Activated CD4-positive, alpha-beta T cell treated with anti-CD3 and anti-CD28 coated beads for 4 hours (primary cell): ENCODE data around the gene GNB1L.

Experiments used
- DNase-seq, 2 donors: peaks; one replicate each; pipeline ENCODE4 v3.0.0-alpha.2; 2020

Gene GNB1L

GRCh38 chr22:19854778-19855503 lies at the start of gene GNB1L, which contains the start of gene RTL10:
Gene GNB1L (minus strand): TSS chr22:19854874. CDS start chr22:19821355, 33,519 bp downstream.
Gene RTL10 (minus strand): TSS chr22:19854874. CDS start chr22:19852261, 2,613 bp downstream.
- DNase-seq, result peak; percentile 93 to 95

DNA sequence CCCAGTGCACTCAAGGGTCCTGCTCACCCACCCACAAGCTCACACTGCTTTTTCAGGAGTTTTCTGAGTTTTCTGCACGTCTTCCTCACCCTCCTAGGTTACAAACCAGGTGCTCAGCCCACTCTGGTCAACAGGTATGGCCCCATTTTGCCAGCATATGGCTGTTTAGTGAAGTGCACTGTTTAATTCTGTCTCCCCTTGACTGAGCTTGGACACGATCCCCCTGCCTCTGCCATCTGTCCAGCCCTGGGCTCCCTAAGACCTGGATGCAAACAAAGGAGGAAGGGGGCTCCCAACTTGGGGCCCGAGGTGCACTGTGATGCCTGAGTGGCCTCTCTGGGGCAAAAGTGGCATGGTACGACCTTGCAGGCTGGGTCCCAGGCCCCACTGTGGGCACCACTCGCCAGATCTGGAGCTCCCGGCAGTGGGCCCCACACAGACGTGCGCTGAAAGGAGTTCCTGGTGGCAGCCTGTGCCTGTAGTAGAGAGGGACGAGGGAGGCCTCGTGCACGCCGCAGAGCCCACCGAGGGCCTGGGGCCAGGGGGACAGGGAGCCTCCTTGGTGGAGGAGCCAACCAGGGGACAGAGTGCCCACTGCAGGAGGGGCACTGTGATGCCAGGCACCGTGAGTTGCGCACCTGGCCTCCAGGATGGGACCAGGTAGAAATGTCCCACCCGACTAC lies 49.6 kb upstream of the GNB1L start:
- DNase-seq, result no peak

DNA sequence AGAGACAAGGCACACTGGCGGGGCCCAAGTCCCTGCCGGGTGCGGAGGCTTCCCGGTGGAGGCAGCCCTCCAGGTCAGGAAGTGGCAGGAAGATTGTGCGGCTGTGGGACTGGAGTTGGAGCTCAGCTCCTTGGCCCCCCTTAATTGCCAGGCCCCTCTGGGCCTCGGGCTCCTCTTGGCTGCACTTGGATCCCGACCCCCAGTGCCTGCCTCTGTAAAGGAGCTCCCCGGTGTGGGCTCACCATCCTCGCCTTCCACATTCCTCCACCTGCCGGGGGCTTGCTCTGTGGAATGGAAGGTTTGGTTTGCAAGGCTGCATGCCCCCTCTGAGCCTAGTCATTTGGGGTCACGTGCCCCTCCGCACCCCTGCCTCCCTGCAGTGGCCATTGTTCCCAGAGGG lies 48.8 kb upstream of the GNB1L start:
- no peak for DNase-seq

GRCh38 chr22:19903031-19903430 lies 48.4 kb upstream of the GNB1L start:
- no peak for DNase-seq

DNA sequence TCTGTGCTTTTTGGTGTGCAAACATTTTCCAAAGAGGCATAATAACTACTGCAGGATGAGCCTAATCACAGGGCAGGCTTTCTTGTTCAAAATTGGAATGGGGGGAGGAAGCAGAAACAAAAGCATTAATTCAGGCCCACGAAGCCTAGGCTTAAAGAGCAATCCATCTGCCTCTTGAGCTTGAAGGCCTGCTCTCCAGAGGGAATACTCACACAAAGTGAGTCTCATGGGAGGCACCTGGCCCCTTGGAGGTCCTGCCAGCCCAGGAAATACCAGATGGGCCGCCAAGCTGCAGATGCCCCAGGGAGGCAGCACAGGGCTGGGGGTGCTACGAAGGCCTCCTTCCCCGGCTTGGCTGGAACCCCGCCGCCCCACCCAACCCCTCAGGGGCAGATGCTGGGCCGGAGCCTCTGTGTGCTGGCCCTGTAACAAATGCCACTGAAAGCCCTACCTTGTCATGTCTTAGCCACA lies 47.6 kb upstream of the GNB1L start:
- no peak for DNase-seq

DNA sequence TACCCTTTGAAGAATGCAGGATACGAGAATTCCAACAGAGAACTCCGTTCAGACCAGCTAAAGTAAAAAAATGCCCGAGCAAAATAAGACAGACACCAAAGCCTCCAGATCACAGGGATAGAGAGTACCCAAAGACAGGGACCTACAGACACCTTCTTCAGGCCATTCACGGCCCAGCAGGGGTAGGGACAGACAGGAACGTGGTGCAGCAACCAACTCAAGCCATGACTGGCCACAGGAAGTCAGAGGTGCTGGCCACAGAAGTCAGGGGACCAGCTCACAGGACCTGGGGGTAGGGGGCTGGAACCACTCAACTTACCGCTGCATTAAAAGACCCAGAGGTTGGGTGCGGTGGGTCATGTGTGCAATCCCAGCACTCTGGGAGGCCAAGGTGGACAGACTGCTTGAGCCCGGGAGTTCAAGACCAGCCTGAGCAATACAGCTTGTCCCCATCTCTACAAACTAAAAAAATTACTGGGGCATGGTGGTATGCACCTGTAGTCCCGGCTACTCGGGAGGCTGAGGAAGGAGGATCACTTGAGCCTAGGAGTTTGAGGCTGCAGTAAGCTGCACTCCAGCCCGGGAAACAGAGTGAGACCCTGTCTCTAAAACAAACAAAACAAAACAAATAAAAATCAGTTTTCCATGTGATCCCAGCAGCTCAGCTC lies 47.0 kb upstream of the GNB1L start:
- no peak for DNase-seq

- DNase-seq, result no peak
These were observed 46.2 kb upstream of the GNB1L start for GRCh38 chr22:19900707-19901436.

DNA sequence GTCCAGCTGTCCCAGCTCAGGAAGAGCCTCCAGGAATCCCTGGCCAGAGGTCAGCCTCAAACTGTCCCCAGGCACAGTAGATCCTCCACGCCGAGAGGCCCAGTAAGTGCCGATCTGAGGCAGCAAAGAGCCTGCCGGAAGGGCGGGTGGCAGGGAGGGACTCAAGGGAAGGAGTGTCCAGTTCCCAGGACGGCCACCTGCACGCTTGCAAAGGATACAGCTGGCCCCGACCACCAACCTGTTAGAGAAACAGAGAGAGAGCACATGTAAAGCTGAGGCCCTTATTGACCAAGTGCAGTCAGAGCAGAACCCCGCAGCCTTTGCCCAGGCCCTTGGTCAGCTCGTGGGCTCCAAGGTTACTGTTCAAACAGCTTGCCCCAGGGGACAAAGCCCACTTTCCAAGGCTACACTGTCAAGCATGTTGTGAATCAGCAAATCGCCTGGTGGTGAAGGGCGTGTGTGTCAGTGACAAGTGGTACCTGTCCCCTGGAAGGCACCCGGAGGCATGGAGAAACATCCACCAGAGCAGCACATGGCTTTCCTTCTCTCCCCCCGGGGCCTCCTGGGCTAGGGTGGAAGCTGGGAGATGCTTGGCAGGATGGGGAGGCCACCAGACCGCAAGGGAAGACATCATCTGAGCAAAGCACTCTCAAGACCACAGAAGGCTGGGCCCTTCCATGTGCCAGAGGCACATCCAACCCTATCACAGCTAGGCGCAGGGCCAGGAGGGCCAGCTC lies 44.3 kb upstream of the GNB1L start:
- DNase-seq, result no peak

- no peak for DNase-seq
These were observed 43.5 kb upstream of the GNB1L start for GRCh38 chr22:19898145-19898544.

DNA sequence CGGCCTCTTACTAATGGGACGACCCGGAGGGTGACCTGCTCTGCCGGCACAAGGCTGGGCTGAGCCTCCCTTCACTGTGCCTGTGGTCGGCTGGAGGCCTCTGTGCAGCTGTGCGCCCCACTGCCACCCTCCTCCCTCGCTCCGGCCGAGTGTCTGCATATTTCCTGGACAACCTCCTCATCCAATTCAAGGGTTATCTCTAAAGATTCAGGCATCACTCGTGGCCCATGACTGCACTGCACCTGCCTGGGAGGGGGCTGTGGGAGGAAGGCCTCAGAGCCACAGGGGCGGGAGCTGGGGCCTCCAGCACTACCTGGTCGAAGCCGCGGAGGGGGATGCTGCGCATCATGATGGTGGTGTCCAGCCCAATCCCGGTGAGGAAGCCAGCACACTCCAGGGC lies 43.1 kb upstream of the GNB1L start:
- no peak for DNase-seq

GRCh38 chr22:19896665-19897355 lies 42.1 kb upstream of the GNB1L start:
- peak in 1 of 2 donors; percentile 31 for DNase-seq

DNA sequence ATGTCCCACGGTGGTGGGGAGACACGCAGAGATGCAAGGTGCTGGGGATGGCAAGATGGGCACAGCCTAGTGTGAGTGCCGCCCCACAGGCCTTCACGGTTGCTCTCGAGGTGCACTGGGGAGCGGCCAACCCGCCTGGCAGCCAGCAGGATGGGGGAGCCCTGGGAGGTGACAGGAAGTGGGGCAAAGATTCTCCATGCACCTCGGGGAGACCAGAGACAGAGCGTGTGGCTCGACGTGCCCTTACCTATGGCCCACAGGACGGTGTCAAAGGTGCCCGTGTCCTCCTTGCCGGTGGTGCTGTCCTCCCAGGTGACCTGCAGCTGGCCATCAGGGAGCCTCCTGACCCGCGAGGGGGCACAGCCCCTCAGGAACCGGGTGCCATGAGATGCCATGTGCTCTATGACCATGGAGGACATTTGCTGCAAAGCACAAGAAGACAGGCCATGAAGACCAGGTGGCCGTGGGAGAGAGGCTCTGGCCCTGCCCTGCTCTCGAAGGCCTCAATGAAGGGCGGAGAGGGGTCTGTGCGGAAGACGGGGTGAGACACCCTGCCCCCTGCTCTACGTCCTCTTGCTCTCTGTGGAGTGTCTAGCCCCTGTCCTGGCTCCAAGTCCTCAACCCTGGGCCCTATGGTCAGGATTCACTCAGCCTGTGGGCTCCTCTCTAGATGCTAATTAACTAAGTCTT lies 40.6 kb upstream of the GNB1L start:
- no peak for DNase-seq

- no peak for DNase-seq
These were observed 38.7 kb upstream of the GNB1L start for GRCh38 chr22:19893363-19893762.

- DNase-seq, result no peak
These were observed 38.3 kb upstream of the GNB1L start for GRCh38 chr22:19892925-19893324.

DNA sequence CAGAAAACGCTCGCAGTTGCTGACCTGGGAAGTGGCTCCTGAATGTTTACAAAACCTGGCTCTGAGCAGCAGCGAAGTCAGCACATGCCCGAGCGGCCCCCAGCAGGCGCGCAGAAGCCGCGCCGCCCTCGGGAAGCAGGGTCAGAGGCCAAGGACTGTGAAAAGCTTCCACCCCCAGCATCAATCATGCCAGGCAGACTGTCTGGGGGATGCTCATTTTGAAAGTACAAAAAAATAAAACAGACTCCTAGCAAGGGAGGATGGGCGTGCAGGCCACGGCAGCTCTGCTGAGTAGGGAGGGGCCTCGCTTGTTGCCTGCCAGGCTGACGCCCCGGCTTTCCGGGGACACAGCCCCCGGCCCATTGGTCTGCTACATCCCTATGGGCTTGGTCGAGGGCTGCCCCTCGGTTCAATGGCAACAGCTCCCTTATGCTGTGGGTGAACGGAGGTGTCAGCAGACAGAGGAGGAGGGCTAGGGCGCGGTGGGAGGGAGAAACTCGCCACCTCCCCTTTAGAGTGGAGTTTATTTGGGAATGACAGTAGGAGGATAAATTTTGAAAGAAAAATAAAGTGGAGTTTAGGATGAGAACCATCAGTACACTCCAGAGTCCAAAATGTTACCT lies 37.7 kb upstream of the GNB1L start:
- DNase-seq, result peak; percentile 48 to 54

- DNase-seq, result peak; percentile 89 to 91
These were observed 36.9 kb upstream of the GNB1L start for GRCh38 chr22:19891317-19892256.

DNA sequence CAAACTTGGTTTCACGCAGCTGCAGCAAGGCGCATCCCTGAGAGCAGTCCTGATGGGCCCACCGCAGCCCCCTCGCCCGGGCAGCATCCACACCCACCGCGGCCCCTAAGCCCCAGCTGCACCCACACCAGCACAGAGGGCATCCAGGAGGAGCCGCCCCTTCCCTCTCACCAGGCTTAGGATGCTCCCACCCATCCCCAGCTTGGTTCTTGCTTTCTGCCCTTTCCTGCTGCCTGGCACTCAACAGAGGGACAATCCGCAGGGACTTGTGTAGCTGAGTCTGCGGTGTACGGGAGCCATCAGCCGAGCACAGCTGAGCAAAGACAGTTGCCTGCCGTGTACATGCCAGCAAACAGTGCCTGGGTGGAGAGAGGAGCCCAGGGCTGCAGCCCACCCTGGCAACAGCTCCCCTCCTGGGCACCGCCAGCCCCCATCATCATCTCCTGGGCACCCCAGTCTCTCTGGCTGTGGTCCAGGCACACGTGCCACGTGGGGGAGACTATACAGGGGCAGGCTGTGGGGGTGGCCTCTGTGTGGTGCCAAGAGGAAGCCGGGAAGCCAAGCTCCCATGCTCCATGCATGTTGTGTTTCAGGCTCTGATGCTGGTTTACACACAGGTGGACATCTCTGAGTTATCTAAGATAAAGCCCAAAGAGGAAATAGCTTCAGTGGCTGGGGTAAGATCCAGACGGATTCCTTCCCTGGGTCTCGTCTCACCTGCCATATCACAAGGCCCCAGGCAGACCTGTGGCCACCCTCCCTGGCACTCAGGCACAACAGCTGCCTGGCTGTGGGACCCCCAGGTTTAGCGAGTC lies 36.0 kb upstream of the GNB1L start:
- no peak for DNase-seq

DNA sequence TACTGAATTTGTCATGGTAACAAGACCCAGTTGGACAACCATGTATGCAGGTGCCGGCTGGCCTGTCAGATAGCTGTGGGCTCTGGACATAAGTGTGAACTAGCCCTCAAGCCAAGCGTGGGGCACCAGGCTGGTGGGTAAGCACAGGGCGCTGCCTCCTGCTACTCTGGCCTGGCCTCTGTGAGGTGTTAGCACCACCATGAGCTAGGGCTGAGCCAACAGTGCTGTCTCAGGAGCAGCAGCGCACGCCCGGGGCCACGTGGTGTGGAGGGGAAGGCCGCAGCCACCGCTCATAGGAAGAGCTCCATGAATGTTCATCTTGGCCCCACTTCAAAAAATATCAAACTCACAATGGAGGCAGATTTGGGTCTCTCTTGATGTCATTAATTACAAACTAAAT lies 35.3 kb upstream of the GNB1L start:
- DNase-seq, result peak; percentile 36 to 50
